ENCODE results near the gene MBD6. TPM values are rescaled to one million over a fixed set of nuclear protein-coding genes. Genes with fewer than 3 reads are reported as not detected.
A peak's percentile ranks its signal among the peaks of the same experiment; 100 is the strongest.

MBD6 gene
- total RNA-seq, 1 experiment from 2014 or later, result 5.0 TPM

- peak; percentile 34 for DNase-seq (ENCODE audit: low read depth)
Measured at GRCh38 chr12:57576613-57577160, 54.1 kb downstream of the MBD6 start.

GRCh38 chr12:57577981-57578758, 55.5 kb downstream of the MBD6 start:
- DNase-seq (ENCODE audit: low read depth), result no peak

- DNase-seq (ENCODE audit: low read depth), result no peak
Measured at GRCh38 chr12:57579011-57579410, 56.4 kb downstream of the MBD6 start.

Other genes starting within 250 kb of the MBD6 start
- 12.1 and 16.4 TPM in 2 replicates for gene R3HDM2, start 91.8 kb upstream of the MBD6 start, total RNA-seq (2014; rRNA removed; shearing (Covaris generic))
- gene INHBC, start 88.0 kb upstream of the MBD6 start, total RNA-seq (2014; rRNA removed; shearing (Covaris generic)), result not detected in 2 replicates
- gene INHBE, start 67.5 kb upstream of the MBD6 start, total RNA-seq (2014; rRNA removed; shearing (Covaris generic)), result 0.42 and 1.4 TPM in 2 replicates
- gene GLI1, start 63.0 kb upstream of the MBD6 start, total RNA-seq (2014; rRNA removed; shearing (Covaris generic)), result 1.5 TPM in 1 of 2 replicates, not detected in the other
- gene ARHGAP9, start 43.0 kb upstream of the MBD6 start, total RNA-seq (2014; rRNA removed; shearing (Covaris generic)), result 0.44 and 0.69 TPM in 2 replicates
- gene MARS1, start 34.8 kb upstream of the MBD6 start, total RNA-seq (2014; rRNA removed; shearing (Covaris generic)), result 68.9 and 99.8 TPM in 2 replicates
- 39.3 and 45.9 TPM in 2 replicates for gene DDIT3, start 2.3 kb upstream of the MBD6 start, total RNA-seq (2014; rRNA removed; shearing (Covaris generic))
- gene DCTN2, start 24.4 kb downstream of the MBD6 start, total RNA-seq (2014; rRNA removed; shearing (Covaris generic)), result 97.9 and 119 TPM in 2 replicates
- gene KIF5A, start 27.2 kb downstream of the MBD6 start, total RNA-seq (2014; rRNA removed; shearing (Covaris generic)), result 0.30 and 0.37 TPM in 2 replicates
- gene PIP4K2C, start 68.4 kb downstream of the MBD6 start, total RNA-seq (2014; rRNA removed; shearing (Covaris generic)), result 71.2 and 85.3 TPM in 2 replicates
- 20.1 and 21.4 TPM in 2 replicates for gene DTX3, start 82.0 kb downstream of the MBD6 start, total RNA-seq (2014; rRNA removed; shearing (Covaris generic))
- gene ARHGEF25, start 88.6 kb downstream of the MBD6 start, total RNA-seq (2014; rRNA removed; shearing (Covaris generic)), result 6.2 and 13.2 TPM in 2 replicates
- 21.6 and 43.3 TPM in 2 replicates for gene B4GALNT1, start 110.4 kb downstream of the MBD6 start, total RNA-seq (2014; rRNA removed; shearing (Covaris generic))
- gene OS9, start 171.3 kb downstream of the MBD6 start, total RNA-seq (2014; rRNA removed; shearing (Covaris generic)), result 298 and 647 TPM in 2 replicates
- 0.07 TPM in 1 of 2 replicates, not detected in the other for gene AGAP2, start 215.9 kb downstream of the MBD6 start, total RNA-seq (2014; rRNA removed; shearing (Covaris generic))
- 36.2 and 57.0 TPM in 2 replicates for gene TSPAN31, start 222.2 kb downstream of the MBD6 start, total RNA-seq (2014; rRNA removed; shearing (Covaris generic))
- gene CDK4, start 229.5 kb downstream of the MBD6 start, total RNA-seq (2014; rRNA removed; shearing (Covaris generic)), result 175 and 179 TPM in 2 replicates
- gene MARCHF9, start 232.3 kb downstream of the MBD6 start, total RNA-seq (2014; rRNA removed; shearing (Covaris generic)), result 6.7 and 7.9 TPM in 2 replicates
- 1.8 and 3.2 TPM in 2 replicates for gene CYP27B1, start 244.3 kb downstream of the MBD6 start, total RNA-seq (2014; rRNA removed; shearing (Covaris generic))
- 8.4 and 12.4 TPM in 2 replicates for gene METTL1, start 249.3 kb downstream of the MBD6 start, total RNA-seq (2014; rRNA removed; shearing (Covaris generic))
- gene EEF1AKMT3, start 249.8 kb downstream of the MBD6 start, total RNA-seq (2014; rRNA removed; shearing (Covaris generic)), result 6.6 and 8.9 TPM in 2 replicates